Stimulated activated CD8-positive, alpha-beta memory T cell treated with anti-CD3 and anti-CD28 coated beads, Interleukin-2, amount 100 ng/mL, for 48 hours (primary cell): ENCODE measurements around the gene RNF121.

Experiments used
- DNase-seq, 2 donors: peaks; one replicate each; pipeline ENCODE4 v3.0.0-alpha.2; 2020; ENCODE audit warnings: low read depth in 2 of 2

RNF121 gene

DNA sequence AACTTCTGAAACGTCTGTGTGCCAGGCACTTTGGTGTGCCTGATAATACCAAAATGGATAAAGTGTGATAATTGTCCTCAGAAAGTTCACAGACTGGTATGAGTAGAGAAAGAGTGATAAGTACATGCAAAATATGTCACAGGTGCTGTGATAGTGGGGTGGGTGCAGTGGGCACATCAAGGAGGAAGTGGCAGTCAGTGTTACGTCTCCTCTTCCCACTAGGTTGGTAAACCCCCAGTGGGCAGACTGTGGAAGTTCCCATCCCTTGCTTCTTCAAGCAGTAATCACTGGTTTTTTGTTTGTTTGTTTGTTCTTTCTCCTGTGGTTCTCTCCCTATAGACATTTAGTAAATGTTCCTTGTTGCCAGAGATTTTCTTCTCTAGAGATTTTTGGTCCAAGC is 5.4 kb downstream of the RNF121 start:
- DNase-seq = no peak

DNA sequence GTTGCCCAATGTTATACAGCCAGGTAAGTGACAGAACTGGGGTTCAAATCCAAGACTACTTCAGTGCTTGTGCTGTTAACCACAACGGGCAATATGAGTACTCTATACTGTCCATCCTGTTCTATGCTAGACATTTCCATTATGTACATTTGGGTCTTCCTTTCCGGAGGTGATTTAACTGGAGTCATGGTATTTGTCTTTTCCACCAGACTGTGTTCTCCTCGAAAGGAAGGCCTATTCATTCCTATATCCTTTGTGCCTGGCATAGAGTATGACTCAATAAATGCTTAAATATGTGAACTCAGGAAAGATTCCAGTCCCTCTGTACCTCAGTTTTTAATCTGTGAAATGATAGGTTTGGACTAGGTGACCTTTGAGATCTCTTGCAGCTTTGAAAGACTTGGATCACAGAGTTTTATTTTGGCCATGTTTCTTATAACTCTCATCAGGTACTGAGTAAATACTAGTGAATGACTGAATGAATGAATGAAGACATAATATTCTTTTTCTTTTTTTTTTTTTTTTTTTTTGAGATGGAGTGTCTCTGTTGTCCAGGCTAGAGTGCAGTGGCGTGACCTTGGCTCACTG is 6.6 kb downstream of the RNF121 start:
- no peak for DNase-seq

DNA sequence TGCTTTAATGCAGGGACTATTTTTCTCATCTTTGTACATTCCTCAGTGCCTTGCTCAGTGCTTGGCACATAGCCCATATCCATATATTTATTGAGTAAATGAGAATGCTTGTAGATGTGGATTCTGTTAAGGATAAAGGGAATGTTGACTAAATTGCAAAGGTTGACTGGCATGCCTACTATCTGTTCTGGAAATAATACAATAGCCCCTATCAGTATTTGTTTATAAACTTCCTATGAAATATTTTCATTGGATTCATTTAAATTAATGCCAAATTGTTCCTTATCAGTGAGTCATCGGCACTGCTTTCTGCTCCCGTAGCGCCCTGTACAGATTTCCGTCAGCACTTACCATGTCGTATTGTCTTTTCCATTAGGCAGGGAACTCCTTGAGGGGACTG is 8.0 kb downstream of the RNF121 start:
- DNase-seq = no peak

DNA sequence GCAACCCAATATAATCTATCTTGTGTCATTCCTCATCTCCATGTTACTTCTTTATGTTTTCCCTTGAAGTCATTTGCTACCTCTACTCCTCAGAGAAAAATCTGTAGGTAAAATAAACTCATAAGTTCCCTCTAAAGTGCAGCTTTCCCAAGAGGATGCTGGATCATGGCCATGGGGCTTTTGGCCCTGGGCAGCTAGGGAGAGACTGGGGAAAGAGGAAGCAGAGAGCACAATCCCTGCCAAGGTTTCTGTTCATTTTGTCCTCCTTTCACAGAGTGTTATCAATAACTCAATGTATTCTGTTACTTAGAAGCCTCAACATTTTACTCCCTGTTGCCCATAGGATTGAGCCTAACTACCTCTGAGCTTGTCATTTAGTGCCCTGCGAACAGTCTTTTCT is 9.0 kb downstream of the RNF121 start:
- DNase-seq = no peak

DNA sequence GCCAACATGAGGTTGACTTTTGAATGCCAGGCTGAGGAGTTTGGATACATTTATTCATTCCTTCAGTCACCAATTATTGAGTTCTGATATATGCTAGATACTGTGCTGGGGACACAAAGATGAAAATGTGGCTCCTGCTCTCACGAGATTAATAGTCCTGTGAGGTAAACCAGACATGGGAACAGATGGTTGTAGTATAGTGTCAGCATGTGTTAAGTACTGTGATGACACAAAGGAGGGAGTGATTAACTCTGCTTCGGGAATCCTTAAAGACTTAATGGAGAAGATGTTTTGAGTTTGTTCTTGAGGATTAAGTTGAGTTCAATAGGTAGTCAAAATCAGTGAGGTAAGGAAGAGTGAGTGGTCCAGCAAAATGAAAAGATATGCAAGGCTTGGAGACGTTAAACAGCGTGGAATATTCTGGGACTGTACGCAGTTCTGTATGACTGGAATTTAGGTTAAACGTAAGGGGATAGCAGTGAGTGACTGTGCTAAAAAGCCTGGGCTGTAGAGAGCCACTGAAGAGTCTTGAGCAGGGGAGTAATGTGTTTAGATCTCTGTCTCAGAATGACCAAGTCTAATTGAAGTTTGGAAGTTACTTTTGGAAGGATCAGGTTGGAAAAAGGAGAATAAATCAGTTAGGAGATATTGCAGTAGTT is 11.8 kb downstream of the RNF121 start:
- no peak for DNase-seq

DNA sequence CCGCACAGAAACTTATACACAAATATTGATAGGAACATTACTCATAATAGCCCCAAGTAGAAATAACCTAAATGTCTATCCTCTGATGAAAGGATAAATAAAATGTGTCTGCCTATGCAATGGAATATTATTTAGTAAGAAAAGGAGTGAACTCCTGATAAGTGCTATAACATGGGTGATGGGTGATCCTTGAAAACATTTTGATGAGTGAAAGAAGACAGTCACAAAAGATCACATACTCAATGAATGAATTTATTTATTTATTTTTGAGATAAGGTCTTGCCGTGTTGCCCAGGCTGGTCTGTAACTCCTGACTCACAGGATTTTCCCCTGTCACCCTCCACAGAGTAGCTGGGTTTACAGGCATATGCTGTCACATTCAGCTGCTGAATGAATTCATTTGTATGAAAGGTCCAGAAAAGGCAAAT is 17.3 kb downstream of the RNF121 start:
- DNase-seq = no peak

DNA sequence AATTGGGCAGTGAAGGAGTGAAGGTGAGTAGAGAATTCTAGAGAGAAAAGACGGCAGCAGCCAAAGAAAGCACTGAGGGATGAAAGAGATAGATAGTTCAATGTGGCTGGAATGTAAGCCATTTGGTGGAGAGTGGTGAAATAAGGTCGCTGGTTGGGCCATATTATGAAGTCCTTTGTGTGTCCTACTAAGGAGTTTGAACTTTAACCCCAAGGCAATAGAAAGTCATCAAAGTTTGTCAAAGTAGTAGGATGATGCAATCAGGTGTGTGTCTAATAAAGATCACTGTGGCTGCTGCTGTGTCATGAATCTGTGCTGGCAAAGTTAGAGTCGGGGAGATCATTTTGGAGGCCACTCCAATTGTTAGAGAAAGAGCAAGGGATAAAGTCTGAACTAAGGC is 18.7 kb downstream of the RNF121 start:
- DNase-seq = no peak

DNA sequence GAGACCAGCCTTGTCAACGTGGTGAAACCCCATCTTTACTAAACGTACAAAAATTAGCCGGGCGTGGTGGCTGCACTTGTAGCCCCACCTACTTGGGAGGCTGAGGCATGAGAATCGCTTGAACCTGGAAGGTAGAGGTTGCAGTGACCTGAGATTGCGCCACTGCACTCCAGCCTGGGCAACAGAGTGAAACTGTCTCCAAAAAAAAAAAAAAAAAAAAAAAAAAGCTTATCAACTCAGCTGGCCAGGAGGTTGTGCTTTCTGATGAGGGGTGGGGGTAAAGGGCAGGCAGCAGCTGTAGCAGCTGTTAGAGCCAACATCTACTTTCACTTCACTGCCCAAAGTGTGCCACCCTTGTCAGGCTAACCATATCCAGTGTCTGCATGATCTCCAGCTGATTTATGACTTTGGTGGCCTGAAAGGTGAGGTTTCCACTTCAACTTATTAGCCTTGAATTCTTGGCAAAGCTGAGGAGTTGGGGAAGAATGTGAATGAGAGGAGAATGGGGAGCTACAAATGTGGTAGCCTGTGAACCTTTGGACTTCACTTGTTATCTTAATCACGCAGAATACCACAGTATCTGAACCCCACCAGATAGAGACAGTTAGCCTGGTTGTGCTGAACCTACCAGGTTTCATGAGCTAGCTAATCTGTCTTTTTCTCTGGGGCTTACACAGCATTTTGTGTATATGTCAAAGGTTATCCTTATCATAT is 19.6 kb downstream of the RNF121 start:
- no peak for DNase-seq

DNA sequence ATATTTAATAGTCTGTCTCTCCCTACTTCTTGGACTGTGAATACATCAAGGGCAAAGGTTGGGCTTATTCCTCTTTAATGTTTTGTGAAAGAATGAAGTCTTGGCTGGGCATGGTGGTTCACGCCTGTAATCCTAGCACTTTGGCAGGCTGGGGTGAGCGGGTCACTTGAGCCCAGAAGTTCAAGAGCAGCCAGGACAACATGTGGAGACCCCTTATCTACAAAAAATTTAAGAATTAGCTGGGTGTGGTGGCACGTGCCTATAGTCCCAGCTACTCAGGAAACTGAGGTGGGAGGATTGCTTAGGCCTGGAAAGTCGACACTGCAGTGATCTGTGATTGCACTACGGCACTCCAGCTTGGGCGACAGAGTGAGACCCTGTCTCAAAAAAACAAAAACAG is 20.2 kb downstream of the RNF121 start:
- no peak for DNase-seq

DNA sequence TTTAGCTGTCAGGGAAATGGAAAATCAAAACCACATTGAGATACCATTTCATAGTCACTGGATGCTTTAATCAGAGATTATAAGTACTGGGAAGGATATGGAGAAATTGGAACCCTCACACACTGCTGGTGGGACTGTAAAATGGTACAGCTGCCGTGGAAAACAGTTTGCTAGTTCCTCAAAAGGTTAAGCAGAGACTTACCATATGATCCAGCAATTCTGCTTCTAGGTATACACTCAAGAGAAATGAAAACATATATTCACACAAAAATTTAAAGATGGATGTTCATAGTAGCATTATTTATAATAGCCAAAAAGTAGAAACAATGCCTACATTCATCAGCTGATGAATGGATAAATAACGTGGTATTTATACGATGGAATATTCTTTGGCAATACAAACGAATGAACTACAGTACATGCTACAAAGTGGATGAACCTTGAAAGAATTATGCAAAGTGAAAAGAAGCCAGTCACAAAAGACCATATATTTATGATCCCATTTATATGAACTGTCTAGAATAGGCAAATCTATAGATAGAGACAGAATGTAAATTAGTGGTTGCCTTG is 23.0 kb downstream of the RNF121 start:
- no peak for DNase-seq

DNA sequence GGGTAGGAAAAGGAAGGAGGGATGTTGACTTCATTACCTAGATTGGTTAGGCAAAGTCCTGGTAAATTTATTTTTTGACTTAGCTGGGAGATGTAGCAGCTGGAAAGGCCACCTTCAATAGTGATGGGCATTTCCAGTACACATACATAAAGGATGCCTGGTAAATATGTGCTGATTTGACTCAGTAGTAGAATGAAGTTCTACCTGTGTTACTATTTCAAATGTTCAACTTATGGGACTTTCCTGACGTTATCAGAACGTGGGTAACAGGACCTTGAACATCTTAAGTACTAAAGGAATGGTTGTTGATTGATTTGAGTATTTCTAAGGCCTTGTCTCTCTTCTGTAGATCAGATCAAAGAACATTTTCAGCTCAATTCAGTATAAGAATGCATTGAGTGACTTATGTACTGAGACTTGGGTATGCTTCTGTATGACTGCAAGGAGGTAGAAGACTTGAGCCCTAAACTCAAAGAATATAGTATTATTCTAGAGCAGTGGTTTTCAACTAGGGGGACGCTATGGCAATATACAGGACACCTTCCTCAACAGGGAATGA is 27.1 kb downstream of the RNF121 start:
- no peak for DNase-seq

DNA sequence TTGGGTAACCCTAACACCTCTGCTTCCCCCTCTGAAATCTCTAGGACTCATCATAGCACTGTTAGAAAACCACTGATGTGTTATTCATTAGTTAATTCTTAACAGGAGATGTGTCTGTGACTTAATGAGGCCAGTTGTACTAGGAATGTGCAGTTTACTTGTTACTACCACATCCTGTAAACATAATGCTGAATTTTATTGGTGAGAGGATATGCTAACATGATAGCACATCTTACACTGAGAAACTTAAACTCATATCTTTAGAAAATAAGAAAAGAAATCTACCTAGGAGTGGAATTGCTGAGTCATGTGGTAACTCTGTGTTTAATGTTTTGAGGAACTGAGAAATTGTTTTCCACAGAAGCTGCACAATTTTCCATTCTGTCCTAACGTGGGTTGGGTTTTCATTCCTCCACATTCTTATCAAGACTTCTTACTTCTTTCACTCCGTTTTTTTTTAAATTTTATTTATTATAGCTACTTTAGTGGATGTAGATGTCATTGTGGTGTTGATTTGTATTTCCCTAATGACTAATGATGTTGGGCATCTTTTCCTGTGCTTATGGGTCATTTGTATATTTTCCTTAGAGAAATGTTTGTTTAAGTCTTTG is 33.7 kb downstream of the RNF121 start:
- no peak for DNase-seq

DNA sequence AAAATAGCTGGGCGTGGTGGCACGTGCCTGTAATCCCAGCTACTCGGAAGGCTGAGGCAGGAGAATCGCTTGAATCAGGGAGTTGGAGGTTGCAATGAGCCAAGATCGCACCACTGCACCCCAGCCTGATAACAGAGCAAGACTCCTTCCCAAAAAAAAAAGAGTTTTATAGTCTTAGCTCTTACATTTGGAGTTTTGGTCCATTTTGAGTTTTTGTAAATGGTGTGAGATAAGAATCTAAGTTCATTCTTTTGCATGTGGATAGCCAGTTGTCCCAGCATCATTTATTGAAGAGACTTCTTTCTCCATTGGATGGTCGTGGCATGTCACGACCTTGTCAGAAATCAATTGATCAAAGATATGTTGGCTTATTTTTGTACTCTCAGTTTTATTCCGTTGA is 34.6 kb downstream of the RNF121 start:
- DNase-seq = no peak

DNA sequence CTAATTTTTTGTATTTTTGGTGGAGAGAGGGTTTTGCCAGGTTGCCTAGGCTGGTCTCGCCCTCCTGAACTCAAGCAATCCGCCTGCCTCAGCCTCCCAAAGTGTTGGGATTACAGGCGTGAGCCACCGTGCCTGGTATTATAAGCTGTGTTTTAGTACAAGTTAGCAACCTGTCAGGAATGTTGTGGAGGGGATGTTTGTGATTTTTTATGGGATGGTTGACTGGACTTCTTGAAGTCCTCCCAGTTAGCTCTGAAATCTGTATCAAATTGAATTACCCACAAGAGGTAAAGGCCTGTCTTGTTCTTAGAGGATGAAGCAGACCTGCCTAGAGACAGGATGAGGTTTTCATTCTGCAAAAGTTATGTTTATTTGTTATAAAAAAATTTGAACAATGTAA is 35.8 kb downstream of the RNF121 start:
- no peak for DNase-seq

DNA sequence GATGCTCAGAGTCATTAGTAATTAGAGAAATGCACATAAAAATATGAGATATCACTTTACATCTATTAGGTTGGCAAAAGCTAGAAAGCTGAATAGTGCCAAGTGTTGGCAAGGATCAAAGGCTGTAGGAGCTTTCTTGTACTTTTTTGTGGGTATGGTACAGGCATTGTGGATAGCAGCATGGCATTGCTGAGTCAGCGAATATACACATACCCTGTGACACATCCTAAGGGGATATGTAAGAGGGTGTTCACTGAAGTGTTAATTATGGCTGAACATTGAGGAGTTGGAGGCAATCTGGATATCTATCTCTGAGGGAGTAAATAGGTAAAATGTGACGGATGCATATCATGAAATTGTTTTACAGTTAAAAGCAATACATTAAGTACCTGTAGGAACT is 42.8 kb downstream of the RNF121 start:
- DNase-seq = no peak

DNA sequence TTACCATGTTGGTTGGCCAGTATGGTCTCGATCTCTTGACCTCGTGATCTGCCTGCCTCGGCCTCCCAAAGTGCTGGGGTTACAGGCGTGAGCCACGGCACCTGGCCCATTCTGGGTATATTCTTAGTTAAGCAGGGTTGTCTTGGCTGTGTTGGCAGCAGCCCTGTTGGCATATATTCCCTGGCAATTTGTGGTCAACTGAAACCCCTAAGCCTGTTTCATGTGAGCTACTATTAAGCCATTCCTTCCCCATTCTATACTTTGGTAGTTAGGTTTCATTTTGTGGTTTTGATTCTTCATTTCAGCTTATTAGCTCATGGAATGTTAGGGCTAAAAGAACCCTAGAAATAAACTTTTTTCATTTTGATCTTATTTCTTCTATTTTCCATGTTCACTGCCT is 47.7 kb downstream of the RNF121 start:
- no peak for DNase-seq

DNA sequence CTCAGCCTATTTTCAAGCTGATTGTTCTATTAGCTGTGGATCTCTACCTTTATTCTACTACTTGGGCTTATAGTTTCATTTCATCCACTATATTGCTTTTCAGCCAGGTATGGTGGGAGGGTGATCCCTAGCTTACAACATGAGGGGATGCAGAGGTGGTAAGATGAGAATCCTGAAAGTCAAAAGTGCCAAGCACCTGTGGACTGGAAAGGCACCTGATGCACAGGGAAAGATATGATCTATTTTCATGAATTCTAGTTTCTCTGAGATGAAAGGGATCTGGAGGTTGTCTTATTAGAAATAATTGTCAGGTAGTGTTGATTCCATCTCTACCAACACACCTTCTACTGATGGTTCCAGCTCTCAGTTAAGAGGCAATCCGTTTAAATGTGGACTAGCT is 48.2 kb downstream of the RNF121 start:
- DNase-seq = no peak

DNA sequence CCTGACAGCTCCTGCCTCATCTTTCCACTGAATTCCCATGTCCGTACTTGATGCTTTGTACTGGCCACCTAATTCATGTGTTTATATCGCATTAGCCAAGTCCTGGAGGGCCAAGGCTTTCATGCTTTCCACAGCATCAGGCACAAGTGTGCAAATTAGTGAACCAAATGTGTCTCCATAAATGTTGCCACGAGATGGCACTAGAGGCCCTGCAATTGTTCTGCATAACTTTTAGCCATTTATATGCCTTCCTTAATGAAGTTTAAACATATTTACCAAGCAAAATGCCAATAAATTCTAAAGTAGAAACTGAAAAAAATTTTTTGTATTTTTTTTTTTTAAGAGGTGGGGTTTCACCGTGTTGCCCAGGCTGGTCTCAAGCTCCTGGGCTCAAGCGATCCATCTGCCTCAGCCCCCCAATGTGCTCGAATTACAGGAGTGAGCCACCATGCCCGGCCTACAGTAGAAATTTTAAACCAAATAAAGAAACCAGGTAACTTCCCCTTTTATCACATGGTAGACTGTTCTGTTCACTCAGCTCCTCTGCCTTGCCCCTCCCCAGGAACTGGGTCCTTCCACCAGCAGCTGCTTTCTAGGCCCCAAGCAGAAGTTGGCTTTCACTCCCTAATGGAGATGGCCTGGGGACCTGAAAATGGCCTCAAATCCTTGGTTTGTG is 49.0 kb downstream of the RNF121 start:
- DNase-seq = peak in 1 of 2 donors; percentile 15

DNA sequence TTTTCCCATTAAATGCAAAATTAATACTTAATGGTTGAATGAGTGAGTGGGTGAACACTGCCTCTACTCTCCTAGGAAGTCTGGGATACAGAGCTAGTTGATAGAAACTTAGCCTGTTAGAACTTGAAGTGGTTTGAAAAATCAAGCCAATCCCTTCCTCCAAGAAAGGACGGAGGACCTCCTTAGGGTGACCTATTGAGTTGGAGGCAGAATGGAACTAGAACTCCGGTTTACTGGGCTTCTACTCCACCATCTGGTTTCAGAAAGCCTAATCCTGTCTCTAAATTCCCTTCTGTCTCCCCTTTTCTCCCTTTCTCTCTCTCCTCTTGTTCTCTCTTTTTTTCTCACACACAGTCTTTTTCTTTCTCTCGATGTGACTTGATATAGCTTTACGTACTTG is 50.2 kb downstream of the RNF121 start:
- DNase-seq = no peak

DNA sequence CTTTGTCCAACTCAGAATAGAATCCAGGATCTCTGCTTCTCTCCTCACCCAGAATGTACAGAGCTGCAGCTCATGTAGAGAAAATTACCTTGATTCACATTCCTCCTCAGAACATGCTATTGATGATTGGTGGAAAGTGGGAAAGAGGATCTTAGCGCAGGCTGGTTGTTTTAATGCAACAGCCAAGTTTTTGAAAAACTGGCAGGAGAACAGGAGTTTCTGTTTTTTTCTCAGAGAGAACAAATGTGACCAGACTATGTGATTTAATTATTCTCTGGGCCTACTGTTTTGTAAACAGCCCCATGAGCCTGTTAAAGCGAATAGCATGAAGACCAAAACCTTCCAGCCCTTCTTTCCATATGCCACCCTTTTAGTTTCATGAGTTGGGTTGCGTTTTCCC is 50.8 kb downstream of the RNF121 start:
- no peak for DNase-seq

DNA sequence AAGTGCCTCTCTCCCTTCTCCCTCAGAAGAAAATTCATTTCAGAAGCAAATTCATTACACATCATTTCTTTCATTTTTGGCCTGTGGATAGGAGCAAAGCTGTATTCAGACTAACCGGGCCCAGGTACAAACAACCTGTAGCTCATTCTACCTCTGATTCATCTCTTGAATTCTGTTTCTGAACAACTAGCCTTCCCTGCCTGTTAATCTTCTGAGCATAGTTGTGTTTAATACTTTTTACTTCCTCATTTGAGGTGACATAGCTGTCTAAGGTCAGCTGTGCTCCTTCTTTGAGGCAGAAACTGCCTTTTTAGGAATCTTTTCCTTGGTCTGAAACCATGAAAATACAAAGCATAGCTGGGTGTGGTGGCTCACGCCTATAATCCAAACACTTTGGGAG is 57.3 kb downstream of the RNF121 start:
- DNase-seq = no peak

DNA sequence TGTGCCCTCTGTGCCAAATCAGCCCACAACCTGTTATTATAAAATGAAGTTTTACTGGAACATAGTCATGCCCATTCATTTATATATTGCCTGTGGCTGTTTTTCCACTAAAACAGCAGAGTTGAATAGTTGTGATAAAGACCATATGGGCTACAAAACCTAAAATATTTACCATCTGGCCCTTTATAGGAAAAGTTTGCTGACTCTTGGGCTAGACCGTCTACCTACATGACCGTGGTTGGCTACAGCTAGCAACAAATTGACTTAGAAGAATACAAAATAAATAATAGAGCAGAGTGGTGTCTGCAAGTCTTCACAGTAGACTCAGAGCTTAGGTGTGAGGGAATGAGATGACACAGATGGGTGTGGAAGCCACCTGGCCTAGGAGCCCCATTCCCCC is 58.7 kb downstream of the RNF121 start:
- DNase-seq = no peak
